ENCODE results near the gene CARD6. TPM values are rescaled to one million over a fixed set of nuclear protein-coding genes. Genes with fewer than 3 reads are reported as not detected.

The CARD6 gene
- total and polyA plus RNA-seq, 10 of the 15 experiments (the other 5 are each of a cell fraction or from before 2014, with no cell fraction given): 0.29 to 1.2 (median 0.62) TPM

DNA sequence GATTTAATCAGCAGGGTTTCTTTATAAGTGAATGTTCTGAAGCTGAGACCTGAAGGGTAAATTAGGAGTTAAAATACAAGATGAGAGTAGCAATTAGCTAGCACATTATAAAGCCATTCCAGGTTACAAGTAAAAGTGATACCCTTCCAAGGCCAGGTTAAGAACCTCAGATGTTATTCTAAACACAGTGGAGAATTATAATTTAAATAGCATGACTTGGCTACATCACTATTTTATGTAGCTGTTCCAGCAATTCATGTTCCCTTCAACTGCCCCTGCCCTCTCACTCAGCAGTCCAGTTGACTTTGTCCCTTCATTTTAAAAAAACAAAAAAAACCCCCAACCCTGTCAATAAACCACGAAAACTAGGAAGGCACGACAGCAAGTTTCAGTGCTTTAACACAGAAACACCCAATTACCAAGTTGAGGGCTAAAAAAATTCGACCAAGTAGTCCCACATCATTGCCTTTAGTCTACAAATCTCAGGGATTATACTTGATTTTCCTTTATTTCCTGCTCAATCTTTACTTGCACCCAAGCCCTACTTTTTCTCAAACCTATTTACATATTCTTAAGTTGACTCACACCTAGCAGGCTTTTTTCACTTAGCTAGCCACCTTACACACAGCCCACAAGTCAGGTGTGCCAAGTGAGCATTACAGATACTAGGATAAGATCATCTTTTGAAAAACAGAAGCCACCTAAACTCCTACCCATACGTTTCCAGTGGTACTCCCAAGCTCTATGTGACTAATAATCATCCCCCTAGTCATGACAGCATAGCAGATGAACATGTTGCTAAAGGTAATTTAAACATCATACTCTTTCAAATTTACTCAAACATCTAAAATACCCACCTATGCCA lies 9.6 kb upstream of the CARD6 start (continued):
- TF ChIP-seq NR2C1 (IDR thresholded peaks at IDR 0.05): no peak
- no peak for TF ChIP-seq ESRRA (IDR thresholded peaks at IDR 0.05; ENCODE audit: low read length)
- TF ChIP-seq RBBP5 (conservative IDR thresholded peaks at IDR 0.05): no peak
- TF ChIP-seq YBX1 (IDR thresholded peaks at IDR 0.05): no peak
- TF ChIP-seq CTCF (IDR thresholded peaks at IDR 0.05 in 2 of 3, conservative IDR thresholded peaks at IDR 0.05 in 1 of 3; ENCODE audit: control insufficient read depth in 2 of 3, extremely low read depth in 1 of 3, insufficient read depth in 1 of 3, low read depth in 3 of 3, low read length in 3 of 3): no peak
- 0 out of 2 replicates have a peak, but pooled peaks have one; percentile 18 for TF ChIP-seq ZNF384 (IDR thresholded peaks at IDR 0.05; ENCODE audit: borderline replicate concordance, low read depth, low read length)
- TF ChIP-seq, protein P1, sequence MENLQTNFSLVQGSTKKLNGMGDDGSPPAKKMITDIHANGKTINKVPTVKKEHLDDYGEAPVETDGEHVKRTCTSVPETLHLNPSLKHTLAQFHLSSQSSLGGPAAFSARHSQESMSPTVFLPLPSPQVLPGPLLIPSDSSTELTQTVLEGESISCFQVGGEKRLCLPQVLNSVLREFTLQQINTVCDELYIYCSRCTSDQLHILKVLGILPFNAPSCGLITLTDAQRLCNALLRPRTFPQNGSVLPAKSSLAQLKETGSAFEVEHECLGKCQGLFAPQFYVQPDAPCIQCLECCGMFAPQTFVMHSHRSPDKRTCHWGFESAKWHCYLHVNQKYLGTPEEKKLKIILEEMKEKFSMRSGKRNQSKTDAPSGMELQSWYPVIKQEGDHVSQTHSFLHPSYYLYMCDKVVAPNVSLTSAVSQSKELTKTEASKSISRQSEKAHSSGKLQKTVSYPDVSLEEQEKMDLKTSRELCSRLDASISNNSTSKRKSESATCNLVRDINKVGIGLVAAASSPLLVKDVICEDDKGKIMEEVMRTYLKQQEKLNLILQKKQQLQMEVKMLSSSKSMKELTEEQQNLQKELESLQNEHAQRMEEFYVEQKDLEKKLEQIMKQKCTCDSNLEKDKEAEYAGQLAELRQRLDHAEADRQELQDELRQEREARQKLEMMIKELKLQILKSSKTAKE (IDR thresholded peaks at IDR 0.05; ENCODE audit: low read depth, poor library complexity, severe bottlenecking): no peak
- TF ChIP-seq, protein P2, sequence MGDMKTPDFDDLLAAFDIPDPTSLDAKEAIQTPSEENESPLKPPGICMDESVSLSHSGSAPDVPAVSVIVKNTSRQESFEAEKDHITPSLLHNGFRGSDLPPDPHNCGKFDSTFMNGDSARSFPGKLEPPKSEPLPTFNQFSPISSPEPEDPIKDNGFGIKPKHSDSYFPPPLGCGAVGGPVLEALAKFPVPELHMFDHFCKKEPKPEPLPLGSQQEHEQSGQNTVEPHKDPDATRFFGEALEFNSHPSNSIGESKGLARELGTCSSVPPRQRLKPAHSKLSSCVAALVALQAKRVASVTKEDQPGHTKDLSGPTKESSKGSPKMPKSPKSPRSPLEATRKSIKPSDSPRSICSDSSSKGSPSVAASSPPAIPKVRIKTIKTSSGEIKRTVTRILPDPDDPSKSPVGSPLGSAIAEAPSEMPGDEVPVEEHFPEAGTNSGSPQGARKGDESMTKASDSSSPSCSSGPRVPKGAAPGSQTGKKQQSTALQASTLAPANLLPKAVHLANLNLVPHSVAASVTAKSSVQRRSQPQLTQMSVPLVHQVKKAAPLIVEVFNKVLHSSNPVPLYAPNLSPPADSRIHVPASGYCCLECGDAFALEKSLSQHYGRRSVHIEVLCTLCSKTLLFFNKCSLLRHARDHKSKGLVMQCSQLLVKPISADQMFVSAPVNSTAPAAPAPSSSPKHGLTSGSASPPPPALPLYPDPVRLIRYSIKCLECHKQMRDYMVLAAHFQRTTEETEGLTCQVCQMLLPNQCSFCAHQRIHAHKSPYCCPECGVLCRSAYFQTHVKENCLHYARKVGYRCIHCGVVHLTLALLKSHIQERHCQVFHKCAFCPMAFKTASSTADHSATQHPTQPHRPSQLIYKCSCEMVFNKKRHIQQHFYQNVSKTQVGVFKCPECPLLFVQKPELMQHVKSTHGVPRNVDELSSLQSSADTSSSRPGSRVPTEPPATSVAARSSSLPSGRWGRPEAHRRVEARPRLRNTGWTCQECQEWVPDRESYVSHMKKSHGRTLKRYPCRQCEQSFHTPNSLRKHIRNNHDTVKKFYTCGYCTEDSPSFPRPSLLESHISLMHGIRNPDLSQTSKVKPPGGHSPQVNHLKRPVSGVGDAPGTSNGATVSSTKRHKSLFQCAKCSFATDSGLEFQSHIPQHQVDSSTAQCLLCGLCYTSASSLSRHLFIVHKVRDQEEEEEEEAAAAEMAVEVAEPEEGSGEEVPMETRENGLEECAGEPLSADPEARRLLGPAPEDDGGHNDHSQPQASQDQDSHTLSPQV (IDR thresholded peaks at IDR 0.05): no peak
- TF ChIP-seq FOXM1 (IDR thresholded peaks at IDR 0.05; ENCODE audit: low read depth, low read length): peak; percentile 42; the same call in 1 of the 2 replicates
- no peak for TF ChIP-seq KDM1A (IDR thresholded peaks at IDR 0.05; ENCODE audit: borderline replicate concordance)
- TF ChIP-seq CREM (IDR thresholded peaks at IDR 0.05; ENCODE audit: low read depth): no peak
- no peak for TF ChIP-seq BCLAF1 (IDR thresholded peaks at IDR 0.05)
- peak; percentile 23; the same call in 1 of the 2 replicates for TF ChIP-seq RUNX3 (IDR thresholded peaks at IDR 0.05; ENCODE audit: low read length)
- TF ChIP-seq SUZ12 (IDR thresholded peaks at IDR 0.05; ENCODE audit: unreplicated experiment): no peak
- TF ChIP-seq POLR2AphosphoS5 (IDR thresholded peaks at IDR 0.05; ENCODE audit: low read length): peak; percentile 21
- TF ChIP-seq SRF (IDR thresholded peaks at IDR 0.05; ENCODE audit: low read depth in 2 of 2, low read length in 2 of 2): no peak

All from GM12878 (cell line).